Mammary epithelial cell (primary cell): Measurements from ENCODE around the gene NAA10.

ENCODE experiments used
- CTCF ChIP-seq, 2 donors: IDR thresholded peaks in 1 of 2; conservative IDR thresholded peaks in 1 of 2; 2 replicates each; pipeline ENCODE4 v1.5.1; 2011 to 2012; ENCODE audit warnings: inconsistent platforms in 2 of 2, low read length in 2 of 2, mild to moderate bottlenecking in 2 of 2, control low read depth in 1 of 2, low read depth in 1 of 2; ENCODE audit not compliant: insufficient read depth in 1 of 2; ENCODE audit errors: extremely low read depth in 1 of 2
- EZH2 ChIP-seq: IDR thresholded peaks from 2 replicates; pipeline ENCODE4 v1.6.1; 2012; ENCODE audit warnings: low read length, inconsistent platforms, borderline replicate concordance

GRCh38 chrX:153969904-153970356, 35.1 kb upstream of the NAA10 start:
- TF ChIP-seq CTCF (conservative IDR thresholded peaks at IDR 0.05 in 1 of 2, IDR thresholded peaks at IDR 0.05 in 1 of 2; ENCODE audit: extremely low read depth in 1 of 2, insufficient read depth in 1 of 2, low read depth in 1 of 2, low read length in 2 of 2) (no peak), EZH2 (no peak)
